ENCODE results near the gene KRTAP4-6. TPM values are rescaled to one million over a fixed set of nuclear protein-coding genes. Genes with fewer than 3 reads are reported as not detected.
"Not testable (repeated sequence)": the region's sequence is repeated elsewhere in the genome, so short reads cannot be mapped to it uniquely, and the experiment has no call there.

KRTAP4-6 gene
- total RNA-seq, 4 donors from 2014 or later: 0.25 to 54.3 TPM; not detected in 2

DNA sequence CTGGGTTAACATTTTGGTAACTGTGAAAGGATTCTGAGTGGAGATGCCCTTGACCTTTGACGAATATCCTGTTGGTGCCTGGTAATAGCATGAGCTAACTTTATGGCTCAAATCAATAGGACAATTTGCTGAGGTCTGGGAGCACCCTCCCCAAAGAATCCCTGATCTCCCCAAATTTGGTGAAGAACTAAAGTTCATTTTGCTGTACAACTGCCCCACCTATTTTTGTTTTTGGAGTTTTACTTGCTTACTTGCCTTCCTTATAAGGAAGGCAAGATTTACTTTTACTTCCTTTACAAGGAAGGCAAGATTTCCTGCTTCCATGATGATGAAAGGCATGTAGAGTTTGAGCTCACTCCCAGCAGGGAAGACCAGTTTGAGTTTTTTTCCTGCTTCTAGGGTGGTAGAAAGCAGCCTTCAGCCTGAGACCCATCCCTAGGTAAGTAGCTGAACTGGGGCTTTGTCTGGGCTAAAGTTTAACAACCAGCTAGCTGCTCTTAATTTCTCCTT lies 32.3 kb downstream of the KRTAP4-6 start:
- intact Hi-C loops (cut with DNase I; ENCODE audit: low total_unique reads): no loop called here
- H3K4me3 ChIP-seq (ENCODE audit: low read depth, poor library complexity, severe bottlenecking): no peak overlapping the region
- WGBS, 2 donors: 78 to 91% methylated on average over 1 of the region's 1 CpG
- TF ChIP-seq POLR2A (IDR thresholded peaks at IDR 0.05): no peak
- TF ChIP-seq, protein P1, sequence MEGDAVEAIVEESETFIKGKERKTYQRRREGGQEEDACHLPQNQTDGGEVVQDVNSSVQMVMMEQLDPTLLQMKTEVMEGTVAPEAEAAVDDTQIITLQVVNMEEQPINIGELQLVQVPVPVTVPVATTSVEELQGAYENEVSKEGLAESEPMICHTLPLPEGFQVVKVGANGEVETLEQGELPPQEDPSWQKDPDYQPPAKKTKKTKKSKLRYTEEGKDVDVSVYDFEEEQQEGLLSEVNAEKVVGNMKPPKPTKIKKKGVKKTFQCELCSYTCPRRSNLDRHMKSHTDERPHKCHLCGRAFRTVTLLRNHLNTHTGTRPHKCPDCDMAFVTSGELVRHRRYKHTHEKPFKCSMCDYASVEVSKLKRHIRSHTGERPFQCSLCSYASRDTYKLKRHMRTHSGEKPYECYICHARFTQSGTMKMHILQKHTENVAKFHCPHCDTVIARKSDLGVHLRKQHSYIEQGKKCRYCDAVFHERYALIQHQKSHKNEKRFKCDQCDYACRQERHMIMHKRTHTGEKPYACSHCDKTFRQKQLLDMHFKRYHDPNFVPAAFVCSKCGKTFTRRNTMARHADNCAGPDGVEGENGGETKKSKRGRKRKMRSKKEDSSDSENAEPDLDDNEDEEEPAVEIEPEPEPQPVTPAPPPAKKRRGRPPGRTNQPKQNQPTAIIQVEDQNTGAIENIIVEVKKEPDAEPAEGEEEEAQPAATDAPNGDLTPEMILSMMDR (IDR thresholded peaks at IDR 0.05): no peak
- DNase-seq (ENCODE audit: low spot score in 2 of 2): no peak

DNA sequence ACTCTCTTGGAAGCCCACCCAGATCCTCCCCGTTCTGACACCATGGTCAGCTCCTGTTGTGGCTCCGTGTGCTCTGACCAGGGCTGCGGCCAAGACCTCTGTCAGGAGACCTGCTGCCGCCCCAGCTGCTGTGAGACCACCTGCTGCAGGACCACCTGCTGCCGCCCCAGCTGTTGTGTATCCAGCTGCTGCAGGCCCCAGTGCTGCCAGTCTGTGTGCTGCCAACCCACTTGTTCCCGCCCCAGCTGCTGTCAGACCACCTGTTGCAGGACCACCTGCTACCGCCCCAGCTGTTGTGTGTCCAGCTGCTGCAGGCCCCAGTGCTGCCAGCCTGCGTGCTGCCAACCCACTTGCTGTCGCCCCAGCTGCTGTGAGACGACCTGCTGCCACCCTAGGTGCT lies 35.0 kb downstream of the KRTAP4-6 start, which contains the start of gene KRTAP4-9:
TSS of gene KRTAP4-9 (plus strand) at position 43 of the 400 bp plus-strand sequence. CDS start at position 43, 0 bp downstream.
- H3K4me3 ChIP-seq (ENCODE audit: low read depth, poor library complexity, severe bottlenecking); DNase-seq (ENCODE audit: low spot score in 2 of 2); intact Hi-C loops (cut with DNase I; ENCODE audit: low total_unique reads): not testable (repeated sequence)
- 69 to 71% methylated on average over 4 to 10 of the region's 10 CpGs for WGBS, 2 donors

DNA sequence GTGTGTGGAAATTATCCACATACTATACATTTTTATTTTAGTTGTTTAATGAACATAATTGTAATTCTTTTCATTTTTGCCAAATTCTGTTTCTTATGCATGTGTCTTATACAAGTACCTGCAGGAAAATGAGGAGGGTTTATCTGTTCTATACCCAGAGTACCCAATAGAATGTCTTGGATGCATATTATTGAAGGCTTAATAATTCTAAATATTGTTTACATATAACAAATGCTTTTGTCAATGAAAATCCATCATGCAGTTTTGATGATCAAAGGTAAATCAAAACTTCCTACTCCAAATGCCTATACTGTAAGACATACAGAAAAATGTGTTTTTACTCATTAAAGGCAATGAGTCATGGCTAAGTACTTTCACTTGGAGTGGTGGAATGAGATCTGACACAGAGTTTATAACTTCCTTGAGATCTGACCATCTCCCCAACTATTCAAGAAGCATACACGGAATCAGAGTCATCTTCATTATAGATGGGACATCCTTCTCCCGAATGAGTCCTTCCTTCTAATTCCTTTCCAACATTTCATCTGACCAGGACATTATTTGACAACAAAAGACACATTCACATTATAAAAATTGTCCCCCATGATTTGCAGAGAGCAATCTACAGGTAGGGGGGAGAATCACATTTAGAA lies 35.8 kb downstream of the KRTAP4-6 start:
- 49 to 64% methylated on average over 2 of the region's 2 CpGs for WGBS, 2 donors
- DNase-seq (ENCODE audit: low spot score in 2 of 2); intact Hi-C loops (cut with DNase I; ENCODE audit: low total_unique reads); H3K4me3 ChIP-seq (ENCODE audit: low read depth, poor library complexity, severe bottlenecking): not testable (repeated sequence)

DNA sequence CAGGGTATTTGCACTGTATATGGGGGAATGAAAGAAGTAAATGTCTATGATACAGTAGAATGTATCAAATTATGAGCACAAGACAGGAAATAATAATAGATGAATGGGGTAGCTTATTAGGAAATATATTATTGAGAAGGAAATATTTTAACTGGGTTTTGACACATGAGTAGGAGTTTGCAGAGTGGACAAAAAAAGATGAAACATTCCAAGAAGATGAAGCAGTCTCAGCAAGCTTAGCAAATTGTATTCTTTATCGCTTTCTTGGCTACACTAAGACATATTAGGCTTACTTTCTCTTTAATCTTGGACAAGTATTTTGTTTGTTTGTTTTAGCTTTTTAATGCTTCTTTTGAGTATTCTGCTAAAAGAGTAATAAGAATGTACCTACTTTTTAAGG lies 36.4 kb downstream of the KRTAP4-6 start:
- no peak for DNase-seq (ENCODE audit: low spot score in 2 of 2)
- intact Hi-C loops (cut with DNase I; ENCODE audit: low total_unique reads): no loop called here
- 87 to 97% methylated on average over 1 of the region's 1 CpG for WGBS, 2 donors
- no peak overlapping the region for H3K4me3 ChIP-seq (ENCODE audit: low read depth, poor library complexity, severe bottlenecking)
- no peak for TF ChIP-seq POLR2A (IDR thresholded peaks at IDR 0.05)
- TF ChIP-seq, protein P1 (IDR thresholded peaks at IDR 0.05): no peak

DNA sequence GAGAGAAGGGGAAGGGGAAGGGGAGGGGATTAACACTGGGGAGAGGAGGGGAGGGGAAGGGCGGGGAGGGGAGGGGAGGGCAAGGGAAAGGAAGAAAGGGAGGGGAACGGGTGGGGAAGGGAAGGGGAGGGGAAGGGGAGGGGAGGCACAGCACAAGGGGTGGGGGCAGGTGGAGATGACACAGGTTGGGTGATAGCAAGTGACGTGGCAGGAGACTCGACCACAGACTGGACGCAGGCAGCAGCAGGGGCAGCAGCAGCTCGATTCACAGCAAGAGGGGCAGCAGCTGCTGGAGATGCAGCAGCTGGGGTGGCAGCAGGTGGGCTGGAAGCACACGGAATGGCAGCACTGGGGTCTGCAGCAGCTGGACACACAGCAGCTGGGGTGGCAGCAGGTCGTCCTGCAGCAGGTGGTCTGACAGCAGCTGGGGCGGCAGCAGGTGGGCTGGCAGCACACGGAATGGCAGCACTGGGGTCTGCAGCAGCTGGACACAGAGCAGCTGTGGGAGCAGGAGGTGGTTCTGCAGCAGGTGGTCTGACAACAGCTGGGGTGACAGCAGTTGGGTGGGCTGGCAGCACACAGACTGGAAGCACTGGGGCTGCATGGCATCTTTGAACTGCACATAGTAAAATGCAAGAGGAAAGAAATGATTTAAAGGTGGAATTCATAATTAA lies 38.6 kb downstream of the KRTAP4-6 start, which contains the start of gene KRTAP4-16:
TSS of gene KRTAP4-16 (minus strand) at position 624 of the 674 bp plus-strand sequence. CDS start at position 624, 0 bp downstream.
- DNase-seq (ENCODE audit: low spot score in 2 of 2): no peak
- intact Hi-C loops (cut with DNase I; ENCODE audit: low total_unique reads): no loop called here
- WGBS, 2 donors: 58 to 71% methylated on average over 9 of the region's 10 CpGs
- TF ChIP-seq POLR2A (IDR thresholded peaks at IDR 0.05): no peak
- TF ChIP-seq, protein P1 (IDR thresholded peaks at IDR 0.05): no peak
- H3K4me3 ChIP-seq (ENCODE audit: low read depth, poor library complexity, severe bottlenecking): no peak within 1 kb of the TSS

DNA sequence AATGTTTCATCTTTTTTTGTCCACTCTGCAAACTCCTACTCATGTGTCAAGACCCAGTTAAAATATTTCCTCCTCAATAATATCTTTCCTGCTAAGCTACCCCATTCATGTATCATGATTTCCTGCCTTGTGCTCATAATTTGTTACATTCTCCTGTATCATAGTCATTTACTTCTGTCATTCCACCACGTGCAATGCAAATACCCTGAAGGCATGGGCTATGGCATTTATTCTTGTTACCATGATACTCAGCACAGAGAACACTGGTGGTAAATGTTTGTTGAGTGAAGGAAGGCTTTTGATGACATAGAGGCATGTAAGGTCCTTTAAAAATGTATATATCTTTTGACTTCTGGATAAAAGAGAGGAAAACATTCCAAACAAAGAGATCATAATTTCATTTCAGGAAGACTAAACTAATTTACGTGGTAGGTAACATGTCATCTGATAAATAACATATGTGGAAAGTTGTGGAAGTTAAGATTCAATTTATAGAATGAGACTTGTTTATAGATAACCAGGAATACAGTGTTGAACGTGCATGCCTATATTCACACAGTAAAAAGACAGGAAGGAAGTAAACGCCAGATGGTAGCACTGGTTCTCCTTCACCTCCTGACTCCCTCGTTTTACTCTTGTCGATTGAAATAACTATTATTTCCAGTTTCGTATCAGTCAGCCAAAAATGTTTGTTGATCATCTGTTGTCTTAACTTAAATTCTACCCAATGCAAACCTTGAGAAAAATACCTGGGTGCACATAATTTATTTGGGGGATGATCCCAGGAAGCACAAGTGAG lies 40.5 kb downstream of the KRTAP4-6 start:
- WGBS, 2 donors: 48 to 50% methylated on average over 7 of the region's 7 CpGs
- DNase-seq (ENCODE audit: low spot score in 2 of 2); H3K4me3 ChIP-seq (ENCODE audit: low read depth, poor library complexity, severe bottlenecking); intact Hi-C loops (cut with DNase I; ENCODE audit: low total_unique reads): not testable (repeated sequence)

DNA sequence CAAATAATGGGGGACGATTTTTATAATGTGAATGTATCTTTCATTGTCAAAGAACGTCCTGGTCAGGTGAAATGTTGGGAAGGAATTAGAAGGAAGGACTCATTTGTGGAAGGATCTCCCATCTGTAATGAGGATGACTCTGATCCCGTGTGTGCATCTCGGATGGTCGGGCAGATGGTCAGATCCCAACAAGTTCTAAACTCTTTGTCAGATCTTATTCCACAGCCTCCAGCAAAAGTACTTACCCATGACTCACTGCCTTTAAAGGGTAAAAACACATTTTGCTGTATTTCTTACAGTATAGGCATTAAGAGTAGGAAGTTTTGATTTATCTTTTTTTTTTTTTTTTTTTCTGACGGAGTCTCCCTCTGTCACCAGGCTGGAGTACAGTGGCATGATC lies 41.9 kb downstream of the KRTAP4-6 start:
- WGBS, 2 donors: 54 to 60% methylated on average over 6 of the region's 6 CpGs

More for the DNA sequence above, 41.9 kb downstream of the KRTAP4-6 start:
- intact Hi-C loops (cut with DNase I; ENCODE audit: low total_unique reads): no loop called here
- no peak for DNase-seq (ENCODE audit: low spot score in 2 of 2)
- no peak overlapping the region for H3K4me3 ChIP-seq (ENCODE audit: low read depth, poor library complexity, severe bottlenecking)
- no peak for TF ChIP-seq POLR2A (IDR thresholded peaks at IDR 0.05)
- TF ChIP-seq, protein P1 (IDR thresholded peaks at IDR 0.05): no peak

Measured in lower leg skin (tissue), 4 donors.